ENCODE data around the gene KBTBD13. TPM values are rescaled to one million over a fixed set of nuclear protein-coding genes. Genes with fewer than 3 reads are reported as not detected.

KBTBD13 gene
- total RNA-seq, 1 donor from 2014 or later: not detected

DNA sequence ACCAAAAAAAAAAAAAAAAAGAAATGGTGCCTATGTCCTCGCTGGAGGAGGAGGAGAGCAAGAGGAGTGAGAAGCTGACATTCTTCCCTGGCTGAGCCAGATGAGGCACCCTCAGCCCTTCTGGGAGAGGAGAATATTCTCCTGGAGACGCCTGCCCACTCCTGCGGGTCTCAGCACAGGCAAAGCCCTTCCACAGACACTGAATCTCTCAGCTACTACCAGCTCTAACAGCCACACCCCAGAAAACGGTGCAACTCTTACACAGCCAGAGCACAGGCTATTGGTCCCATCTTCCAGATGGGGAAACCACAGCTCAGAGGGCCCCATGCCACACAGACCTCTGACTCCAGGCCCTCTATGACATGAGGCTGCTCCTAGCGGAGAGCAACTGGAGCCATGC is 14.5 kb upstream of the KBTBD13 start:
- DNase-seq: no peak
- ATAC-seq (ENCODE audit: low read depth): no peak
- TF ChIP-seq CTCF (IDR thresholded peaks at IDR 0.05): no peak
- H3K4me3 Mint-ChIP-seq: no peak overlapping the region
- no peaks in the 10 kb centered on the region for H3K4me1 Mint-ChIP-seq
- no peaks in the 10 kb centered on the region for H3K36me3 Mint-ChIP-seq (ENCODE audit: low read depth)
- intact Hi-C loops (cut with micrococcal nuclease): no loop called here
- H3K27me3 Mint-ChIP-seq: peaks cover 22% of the 10 kb centered on the region
- CTCF ChIA-PET: no interaction called here
- no peaks in the 10 kb centered on the region for H3K9me3 Mint-ChIP-seq
- no peak overlapping the region for H3K27ac Mint-ChIP-seq
- POLR2A ChIA-PET: no interaction called here

GRCh38 chr15:65062726-65063125 is 13.8 kb upstream of the KBTBD13 start:
- ATAC-seq (ENCODE audit: low read depth) (no peak), DNase-seq (no peak)
- peaks cover 3% of the 10 kb centered on the region for H3K4me1 Mint-ChIP-seq
- intact Hi-C loops (cut with micrococcal nuclease): no loop called here
- H3K27ac Mint-ChIP-seq: no peak overlapping the region
- H3K4me3 Mint-ChIP-seq: no peak overlapping the region
- no peaks in the 10 kb centered on the region for H3K9me3 Mint-ChIP-seq
- H3K27me3 Mint-ChIP-seq: peaks cover 26% of the 10 kb centered on the region
- ChIA-PET CTCF (no interaction called here), POLR2A (no interaction called here)
- no peaks in the 10 kb centered on the region for H3K36me3 Mint-ChIP-seq (ENCODE audit: low read depth)
- no peak for TF ChIP-seq CTCF (IDR thresholded peaks at IDR 0.05)

- Mint-ChIP-seq H3K4me3 (no peak overlapping the region), H3K27me3 (peaks cover 37% of the 10 kb centered on the region), H3K36me3 (ENCODE audit: low read depth) (no peaks in the 10 kb centered on the region), H3K27ac (no peak overlapping the region), H3K9me3 (no peaks in the 10 kb centered on the region), H3K4me1 (peaks cover 5% of the 10 kb centered on the region)
- ChIA-PET CTCF (interaction anchor here (0.7 kb wide), 1 partner anchor 9 kb away, joined by 4 read pairs; no protein-coding TSS in a partner anchor), POLR2A (no interaction called here)
- ATAC-seq (ENCODE audit: low read depth): no peak
- peak; percentile 32 for TF ChIP-seq CTCF (IDR thresholded peaks at IDR 0.05)
- DNase-seq: no peak
- intact Hi-C loops (cut with micrococcal nuclease): no loop called here
Observed at GRCh38 chr15:65066001-65066634, 10.4 kb upstream of the KBTBD13 start.

DNA sequence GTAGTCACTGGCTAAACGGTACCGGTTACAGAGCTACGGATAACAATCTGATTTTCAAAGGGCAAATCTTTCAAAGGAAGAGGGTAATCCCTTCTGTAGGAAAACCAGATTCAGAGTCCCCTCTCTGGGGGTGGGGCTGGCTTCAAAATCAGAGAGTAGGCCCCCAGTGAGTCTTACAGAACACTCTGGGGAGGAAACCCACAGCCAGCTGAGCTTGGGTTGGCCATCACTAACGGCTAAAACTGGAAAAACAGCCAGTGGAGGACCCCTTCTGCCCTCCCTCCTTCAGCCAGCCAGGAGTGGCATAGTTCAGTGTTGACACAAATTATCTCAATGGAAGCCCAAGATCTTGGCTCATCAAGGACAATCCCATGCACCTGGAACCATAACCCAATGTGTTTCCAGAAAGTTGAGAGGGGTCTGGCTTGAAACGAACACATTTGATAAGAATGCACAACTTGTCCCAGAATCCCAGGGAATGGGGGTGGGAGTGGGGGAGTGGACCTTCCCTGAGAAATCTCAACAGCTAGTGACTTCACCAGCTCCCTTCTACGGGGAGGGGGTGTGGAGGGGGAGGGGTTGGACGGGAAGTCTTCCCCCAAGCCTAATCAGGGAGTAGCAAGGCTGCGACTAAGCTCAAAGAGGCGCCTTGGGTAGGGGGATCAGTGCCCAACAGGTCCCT is 9.8 kb upstream of the KBTBD13 start:
- DNase-seq (no peak), ATAC-seq (ENCODE audit: low read depth) (no peak)
- no peak overlapping the region for H3K4me3 Mint-ChIP-seq
- POLR2A ChIA-PET: no interaction called here
- H3K36me3 Mint-ChIP-seq (ENCODE audit: low read depth): no peaks in the 10 kb centered on the region
- intact Hi-C loops (cut with micrococcal nuclease): no loop called here
- H3K27ac Mint-ChIP-seq: no peak overlapping the region
- no peak for TF ChIP-seq CTCF (IDR thresholded peaks at IDR 0.05)
- peaks cover 37% of the 10 kb centered on the region for H3K27me3 Mint-ChIP-seq
- CTCF ChIA-PET: interaction anchor here (0.7 kb wide), 1 partner anchor 10 kb away, joined by 4 read pairs; no protein-coding TSS in a partner anchor
- no peaks in the 10 kb centered on the region for H3K9me3 Mint-ChIP-seq
- H3K4me1 Mint-ChIP-seq: peaks cover 5% of the 10 kb centered on the region

GRCh38 chr15:65067317-65067644 is 9.3 kb upstream of the KBTBD13 start:
- TF ChIP-seq CTCF (IDR thresholded peaks at IDR 0.05): no peak
- Mint-ChIP-seq H3K27me3 (peaks cover 35% of the 10 kb centered on the region), H3K27ac (no peak overlapping the region), H3K4me3 (no peak overlapping the region), H3K9me3 (no peaks in the 10 kb centered on the region), H3K4me1 (peaks cover 5% of the 10 kb centered on the region), H3K36me3 (ENCODE audit: low read depth) (no peaks in the 10 kb centered on the region)
- intact Hi-C loops (cut with micrococcal nuclease): no loop called here
- ChIA-PET CTCF (no interaction called here), POLR2A (no interaction called here)
- ATAC-seq (ENCODE audit: low read depth): no peak
- DNase-seq: no peak
